HG02610 (cell line): Measurements from ENCODE around the gene DOP1B.
"Not testable (repeated sequence)": the region's sequence is repeated elsewhere in the genome, so short reads cannot be mapped to it uniquely, and the experiment has no call there.

ENCODE experiments used
- ATAC-seq: cut with Tn5 transposase; IDR thresholded peaks from one replicate; pipeline ENCODE4 v1.9.1; 2021; ENCODE audit warnings: mild to moderate bottlenecking, moderate library complexity; ENCODE audit not compliant: unreplicated experiment

The DOP1B gene

DNA sequence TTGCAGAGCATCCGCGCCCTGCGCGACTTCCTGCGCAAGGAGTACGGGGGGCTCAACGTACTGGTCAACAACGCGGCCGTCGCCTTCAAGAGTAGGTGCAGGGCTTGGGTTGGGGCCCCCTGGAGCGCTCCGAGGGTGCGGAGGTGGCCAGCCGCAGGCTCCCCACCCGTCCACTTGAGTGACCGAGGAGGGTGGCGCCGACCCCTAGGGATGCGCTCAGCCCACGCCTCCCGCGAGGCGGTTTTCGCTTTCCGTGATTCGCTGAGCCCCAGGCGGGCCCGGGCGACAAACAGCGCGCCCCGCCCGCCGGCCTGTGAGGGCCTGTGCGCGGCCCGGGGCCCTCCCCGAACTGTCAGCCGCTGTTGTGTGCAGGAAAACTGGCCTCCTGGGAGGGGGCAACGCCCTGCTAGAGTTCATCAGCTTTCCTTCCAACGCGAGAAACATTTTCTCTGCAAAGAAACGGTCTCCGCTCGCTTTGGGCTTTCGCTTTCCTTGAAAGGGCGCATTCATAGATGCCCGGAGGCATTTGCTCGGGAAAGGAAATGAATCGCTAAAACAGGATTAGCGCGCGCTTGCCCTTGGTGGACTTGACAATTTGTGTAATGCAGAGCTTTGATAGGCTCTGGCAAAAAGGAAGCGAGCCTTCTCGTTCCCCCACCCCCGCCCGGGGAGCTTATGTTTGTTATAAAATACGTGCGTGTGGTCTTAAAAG is 21.1 kb upstream of the DOP1B start:
- ATAC-seq: no peak

GRCh38 chr21:36139791-36140190 is 16.8 kb upstream of the DOP1B start:
- not testable (repeated sequence) for ATAC-seq

- ATAC-seq: peak; percentile 80
Measured at GRCh38 chr21:36141513-36141925, 15.1 kb upstream of the DOP1B start.

- not testable (repeated sequence) for ATAC-seq
Measured at GRCh38 chr21:36144233-36144632, 12.4 kb upstream of the DOP1B start.

DNA sequence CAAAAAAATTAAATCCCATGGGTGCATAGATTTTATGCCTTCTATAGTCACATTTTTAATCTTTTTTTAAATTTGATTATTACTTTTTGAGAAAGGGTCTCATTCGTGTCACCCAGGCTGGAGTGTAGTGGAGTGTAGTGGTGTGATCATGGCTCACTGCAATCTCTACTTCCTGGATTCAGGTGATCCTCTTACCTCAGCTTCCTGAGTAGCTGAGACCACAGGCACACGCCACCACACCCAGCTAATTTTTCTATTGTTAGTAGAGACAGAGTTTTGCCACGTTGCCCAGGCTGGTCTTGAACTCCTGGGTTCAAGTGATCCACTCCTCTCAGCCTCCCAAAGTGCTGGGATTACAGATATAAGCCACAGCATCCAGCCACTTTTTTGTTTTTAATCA is 11.4 kb upstream of the DOP1B start:
- ATAC-seq: no peak

GRCh38 chr21:36147911-36148310 is 8.7 kb upstream of the DOP1B start:
- ATAC-seq: no peak

DNA sequence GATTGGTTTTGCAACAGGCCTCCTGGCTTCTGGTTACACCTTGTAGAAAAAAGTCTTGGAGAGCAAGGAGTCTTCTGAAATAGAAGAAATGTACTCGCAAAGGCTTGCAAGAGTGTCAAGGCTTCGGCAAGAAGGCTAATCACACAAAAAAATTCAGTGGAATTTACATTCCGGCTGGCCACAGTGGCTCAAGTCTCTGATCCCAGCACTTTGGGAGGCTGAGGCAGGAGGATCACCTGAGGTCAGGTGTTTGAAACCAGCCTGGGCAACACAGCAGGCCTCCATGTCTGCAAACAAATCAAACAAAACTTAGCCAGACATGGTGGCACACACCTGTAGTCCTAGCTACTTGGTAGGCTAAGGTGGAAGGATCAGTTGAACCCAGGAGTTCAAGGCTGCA is 7.7 kb upstream of the DOP1B start:
- ATAC-seq: no peak

DNA sequence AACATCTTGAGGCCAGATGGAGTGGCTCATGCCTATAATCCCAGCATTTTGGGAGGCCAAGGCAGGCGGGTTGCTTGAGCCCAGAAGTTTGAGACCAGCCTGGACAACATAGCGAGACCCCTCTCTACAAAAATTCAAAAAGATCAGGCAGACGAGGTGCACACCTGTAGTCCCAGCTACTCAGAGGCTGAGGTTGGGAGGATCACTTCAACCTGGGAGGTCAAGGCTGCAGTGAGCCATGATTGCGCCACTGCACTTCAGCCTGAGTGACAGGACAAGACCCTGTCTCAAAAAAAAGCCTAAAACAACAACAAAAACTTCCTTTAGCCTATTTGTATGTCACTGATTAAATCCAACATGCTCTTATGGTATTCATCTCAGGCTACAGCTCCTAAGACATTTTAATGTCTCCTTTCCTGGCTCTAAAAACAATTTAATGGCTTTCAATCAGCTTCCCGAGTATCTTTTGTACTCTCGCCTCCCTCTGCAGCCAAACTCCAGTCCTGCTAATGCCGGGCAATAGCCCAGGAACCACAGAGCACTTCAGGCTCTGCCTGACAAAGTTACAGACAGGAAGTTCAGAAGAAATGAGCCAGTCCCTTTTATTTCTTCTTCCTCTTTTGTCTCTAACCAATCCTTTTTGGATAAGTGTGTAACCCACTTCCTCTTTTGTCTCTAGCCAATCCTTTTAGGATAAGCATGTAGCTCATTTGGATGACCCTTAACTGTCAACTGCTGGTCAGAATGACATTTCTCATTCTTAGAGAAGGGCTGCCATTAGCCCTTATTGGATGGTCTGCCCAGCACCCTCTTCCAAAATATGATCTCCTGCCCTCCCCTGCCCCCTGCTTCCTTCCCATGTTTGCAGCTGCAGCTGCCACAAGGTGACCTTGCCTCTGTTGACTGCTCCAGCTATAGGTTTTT is 6.6 kb upstream of the DOP1B start:
- ATAC-seq: no peak

DNA sequence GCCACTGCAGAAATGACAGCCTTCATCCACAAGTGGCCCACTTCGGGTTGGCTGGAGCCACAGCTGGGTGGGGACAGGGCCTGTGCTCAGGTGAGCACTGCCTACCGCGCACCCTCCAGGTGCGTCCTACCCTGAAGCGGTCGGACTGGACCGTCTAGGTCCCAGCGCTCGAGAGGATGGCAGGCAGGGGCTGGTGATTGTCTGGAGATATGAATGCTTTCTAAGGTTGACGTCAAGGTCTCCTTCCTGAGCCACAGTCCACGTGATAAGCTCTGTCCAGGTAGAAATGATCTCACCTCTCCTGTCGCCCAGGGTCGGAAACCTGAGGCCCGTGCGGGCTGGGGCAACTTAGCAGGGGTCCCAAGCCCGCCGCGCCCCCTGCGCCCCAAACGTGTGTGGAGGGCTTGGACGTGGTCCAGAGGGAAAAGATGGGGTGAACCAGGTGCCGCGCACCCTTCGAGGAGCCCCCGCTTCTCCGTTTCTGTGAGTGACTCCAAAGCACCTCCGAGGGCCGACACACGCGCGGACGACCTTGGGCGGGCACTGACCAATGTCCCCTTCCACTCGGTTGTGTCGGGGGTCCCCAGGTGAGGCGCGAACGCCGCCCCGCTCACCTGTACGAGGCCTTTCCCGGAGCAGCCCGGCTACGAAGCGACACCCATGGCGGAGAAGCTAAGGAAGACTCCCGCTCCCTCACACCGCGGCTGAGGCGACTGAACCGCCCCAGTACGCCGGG is 853 bp upstream of the DOP1B start:
- ATAC-seq: no peak

GRCh38 chr21:36156339-36156814 is 247 bp upstream of the DOP1B start:
- ATAC-seq: peak; percentile 93

- ATAC-seq: no peak
Measured at GRCh38 chr21:36159356-36159921, 2.8 kb downstream of the DOP1B start.

- ATAC-seq: no peak
Measured at GRCh38 chr21:36160850-36161178, 4.2 kb downstream of the DOP1B start.

DNA sequence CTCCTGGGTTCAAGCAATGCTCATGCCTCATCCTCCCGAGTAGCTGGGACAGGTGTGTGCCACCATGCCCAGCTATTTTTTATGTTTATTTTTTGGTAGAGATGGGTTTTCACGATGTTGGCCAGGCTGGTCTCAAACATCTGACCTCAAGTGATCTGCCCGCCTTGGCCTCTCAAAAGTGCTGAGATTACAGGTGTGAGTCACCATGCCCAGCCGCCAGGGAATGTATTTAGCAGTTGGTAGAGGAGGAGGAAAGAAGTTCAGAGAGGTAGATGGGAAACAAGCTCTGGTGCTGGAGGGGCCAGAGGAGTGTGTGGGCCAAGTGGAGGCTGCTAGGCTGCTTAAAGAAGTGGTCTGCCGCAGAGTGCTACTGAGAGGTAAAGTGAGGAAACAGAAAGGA is 6.0 kb downstream of the DOP1B start:
- no peak for ATAC-seq

DNA sequence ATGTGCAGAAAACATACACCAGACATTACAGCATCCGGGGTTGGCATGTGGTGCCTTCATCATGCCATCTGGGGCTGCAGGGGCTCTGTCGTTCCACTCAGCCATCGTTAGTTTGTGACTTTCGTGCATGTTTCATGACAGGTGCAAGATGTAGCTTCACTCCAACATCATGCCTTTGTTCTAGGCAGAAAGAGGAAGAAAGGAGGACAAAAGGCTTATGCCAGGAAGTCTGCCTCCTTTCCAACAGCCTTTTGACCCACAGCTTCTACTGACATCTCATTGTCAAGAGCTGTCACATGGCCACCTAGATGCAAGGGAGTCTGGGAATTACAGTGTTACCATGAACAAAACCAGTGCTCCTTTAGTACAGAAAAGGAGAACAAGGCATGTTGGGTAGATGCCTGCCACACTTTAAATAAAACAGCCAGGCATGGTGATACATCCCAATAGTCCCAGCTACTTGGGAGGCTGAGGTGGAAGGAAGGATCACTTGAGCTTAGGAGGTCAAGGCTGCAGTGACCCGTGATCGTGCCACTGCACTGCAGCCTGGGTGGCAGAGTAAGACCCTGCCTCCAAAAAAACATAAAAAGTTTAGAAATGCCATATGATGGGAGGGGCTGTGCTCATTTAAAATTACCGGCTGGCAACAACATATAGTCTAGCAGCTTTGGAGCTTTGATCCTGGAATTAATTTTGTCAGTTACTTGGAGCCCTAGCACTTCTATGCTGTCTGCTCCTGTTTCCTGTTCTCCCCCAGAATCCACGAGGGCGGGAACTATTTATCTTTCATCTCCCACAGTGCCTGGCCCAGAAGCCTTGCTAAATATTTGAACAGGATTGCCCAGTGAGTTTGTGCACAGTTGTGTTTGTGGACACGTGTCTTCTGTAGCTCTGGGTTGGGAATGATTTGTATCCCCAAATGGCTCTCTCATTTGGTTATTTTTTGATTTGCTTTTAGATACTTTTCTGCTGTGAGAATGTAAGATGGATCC is 7.4 kb downstream of the DOP1B start:
- no peak for ATAC-seq

- no peak for ATAC-seq
Measured at GRCh38 chr21:36165356-36165755, 8.7 kb downstream of the DOP1B start.

- no peak for ATAC-seq
Measured at GRCh38 chr21:36166705-36167104, 10.1 kb downstream of the DOP1B start.

DNA sequence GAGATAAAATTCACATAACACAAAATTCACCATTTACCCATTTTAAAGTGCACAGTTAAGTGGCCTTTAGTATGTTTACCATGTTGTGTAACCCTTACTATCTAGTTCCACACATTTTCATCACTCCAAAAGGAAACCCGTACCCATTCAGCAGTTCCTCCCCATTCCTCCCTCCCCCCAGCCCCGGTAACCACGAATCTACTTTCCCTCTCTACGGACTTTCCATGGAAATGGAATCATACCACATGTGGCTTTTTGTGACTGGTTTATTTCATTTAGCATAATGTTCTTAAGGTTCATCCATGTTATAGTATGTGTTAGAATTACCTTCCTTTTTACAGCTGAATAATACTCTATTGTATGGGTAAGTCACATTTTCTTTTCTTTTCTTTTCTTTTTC is 10.9 kb downstream of the DOP1B start:
- ATAC-seq: no peak

- no peak for ATAC-seq
Measured at GRCh38 chr21:36169470-36170128, 13.0 kb downstream of the DOP1B start.

DNA sequence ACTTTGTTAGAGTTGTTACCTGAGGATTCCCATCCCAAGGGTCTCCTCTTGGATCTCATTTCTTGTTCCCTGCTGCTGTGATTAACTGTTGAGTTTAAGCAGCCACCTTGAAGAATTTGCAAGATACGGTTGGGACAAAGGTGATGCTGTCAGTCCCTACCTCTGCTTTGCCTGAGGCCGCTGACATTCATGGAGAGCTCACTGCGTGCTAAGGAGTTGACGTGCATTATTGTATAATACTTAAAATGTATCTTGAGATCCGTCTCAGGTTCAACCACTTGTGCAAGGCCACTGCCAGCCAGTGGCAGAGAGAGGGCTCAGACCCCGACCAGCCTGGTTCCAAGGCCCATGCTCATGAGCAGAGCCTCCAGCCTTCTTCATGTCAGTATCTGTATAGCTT is 14.2 kb downstream of the DOP1B start:
- no peak for ATAC-seq
